Activated CD4-positive, alpha-beta T cell treated with anti-CD3 and anti-CD28 coated beads, Interleukin-2, amount 50 U/mL, for 48 hours (primary cell): ENCODE data around the gene THSD7B.
A peak's percentile ranks its signal among the peaks of the same experiment; 100 is the strongest.
"Not testable (repeated sequence)": the region's sequence is repeated elsewhere in the genome, so short reads cannot be mapped to it uniquely, and the experiment has no call there.

Experiments
- DNase-seq, 2 experiments: peaks; one replicate each; pipeline ENCODE4 v3.0.0-alpha.2; 2020

The THSD7B gene

GRCh38 chr2:137437386-137437785 is 672.0 kb downstream of the THSD7B start:
- DNase-seq, result no peak

- DNase-seq, result no peak
Measured at GRCh38 chr2:137444970-137445369, 679.6 kb downstream of the THSD7B start.

GRCh38 chr2:137449454-137449853 is 684.1 kb downstream of the THSD7B start:
- no peak for DNase-seq

- DNase-seq, result no peak
Measured at GRCh38 chr2:137454886-137455285, 689.5 kb downstream of the THSD7B start.

GRCh38 chr2:137467246-137467862 is 702.0 kb downstream of the THSD7B start:
- peak; percentile 13 to 18 for DNase-seq

- no peak for DNase-seq
Measured at GRCh38 chr2:137493261-137493660, 727.9 kb downstream of the THSD7B start.

- no peak for DNase-seq
Measured at GRCh38 chr2:137500599-137500998, 735.3 kb downstream of the THSD7B start.

GRCh38 chr2:137507237-137507636 is 741.9 kb downstream of the THSD7B start:
- DNase-seq, result no peak

- no peak for DNase-seq
Measured at GRCh38 chr2:137508739-137509384, 743.5 kb downstream of the THSD7B start.

- no peak for DNase-seq
Measured at GRCh38 chr2:137511526-137511925, 746.2 kb downstream of the THSD7B start.

- DNase-seq, result no peak
Measured at GRCh38 chr2:137521653-137522619, 756.6 kb downstream of the THSD7B start.

GRCh38 chr2:137522620-137523011 is 757.3 kb downstream of the THSD7B start:
- DNase-seq, result no peak

- DNase-seq, result no peak
Measured at GRCh38 chr2:137523931-137524330, 758.6 kb downstream of the THSD7B start.

- DNase-seq, result no peak
Measured at GRCh38 chr2:137525132-137525531, 759.8 kb downstream of the THSD7B start.

GRCh38 chr2:137525641-137526190 is 760.4 kb downstream of the THSD7B start:
- DNase-seq, result no peak

- DNase-seq, result no peak
Measured at GRCh38 chr2:137535897-137536296, 770.6 kb downstream of the THSD7B start.

- no peak for DNase-seq
Measured at GRCh38 chr2:137539336-137539735, 774.0 kb downstream of the THSD7B start.

- DNase-seq, result no peak
Measured at GRCh38 chr2:137547842-137548241, 782.5 kb downstream of the THSD7B start.

GRCh38 chr2:137566387-137566786 is 801.0 kb downstream of the THSD7B start:
- no peak for DNase-seq

GRCh38 chr2:137570484-137570883 is 805.1 kb downstream of the THSD7B start:
- DNase-seq, result no peak

GRCh38 chr2:137587834-137588233 is 822.5 kb downstream of the THSD7B start:
- not testable (repeated sequence) for DNase-seq

GRCh38 chr2:137588578-137588977 is 823.2 kb downstream of the THSD7B start:
- not testable (repeated sequence) for DNase-seq

GRCh38 chr2:137590102-137590501 is 824.8 kb downstream of the THSD7B start:
- no peak for DNase-seq
